ENCODE measurements around the gene SPRN.
"Not testable (repeated sequence)": the region's sequence is repeated elsewhere in the genome, so short reads cannot be mapped to it uniquely, and the experiment has no call there.

SPRN gene

GRCh38 chr10:133386951-133387350 lies 37.5 kb downstream of the SPRN start:
- DNase-seq (ENCODE audit: low spot score), result not testable (repeated sequence)

GRCh38 chr10:133385214-133385613 lies 39.2 kb downstream of the SPRN start:
- no peak for DNase-seq (ENCODE audit: low spot score)

- DNase-seq (ENCODE audit: low spot score), result no peak
These were observed 40.4 kb downstream of the SPRN start for GRCh38 chr10:133384071-133384470.

GRCh38 chr10:133383551-133383950 lies 40.9 kb downstream of the SPRN start:
- no peak for DNase-seq (ENCODE audit: low spot score)

- DNase-seq (ENCODE audit: low spot score), result no peak
These were observed 43.4 kb downstream of the SPRN start for GRCh38 chr10:133381036-133381435.

- no peak for DNase-seq (ENCODE audit: low spot score)
These were observed 44.4 kb downstream of the SPRN start for GRCh38 chr10:133379801-133380666.

GRCh38 chr10:133379152-133379800 lies 45.1 kb downstream of the SPRN start, which contains the start of gene PAOX:
Gene PAOX (plus strand): TSS chr10:133379262. CDS start chr10:133379317, 55 bp downstream.
- DNase-seq (ENCODE audit: low spot score), result peak; percentile 85

- DNase-seq (ENCODE audit: low spot score), result peak; percentile 75
These were observed 46.0 kb downstream of the SPRN start for GRCh38 chr10:133378251-133379096.

- DNase-seq (ENCODE audit: low spot score), result peak; percentile 70
These were observed 46.6 kb downstream of the SPRN start for GRCh38 chr10:133377818-133378250.

- no peak for DNase-seq (ENCODE audit: low spot score)
These were observed 47.2 kb downstream of the SPRN start for GRCh38 chr10:133377025-133377817.

- DNase-seq (ENCODE audit: low spot score), result not testable (repeated sequence)
These were observed 48.2 kb downstream of the SPRN start for GRCh38 chr10:133376183-133376582.

- DNase-seq (ENCODE audit: low spot score), result no peak
These were observed 48.9 kb downstream of the SPRN start for GRCh38 chr10:133375357-133376115.

- peak; percentile 94 for DNase-seq (ENCODE audit: low spot score)
These were observed 51.0 kb downstream of the SPRN start, which contains the start of gene ECHS1 for GRCh38 chr10:133373174-133374090. Gene ECHS1 (minus strand): TSS chr10:133373354. CDS start chr10:133373333, 21 bp downstream.

GRCh38 chr10:133372507-133372906 lies 51.9 kb downstream of the SPRN start:
- no peak for DNase-seq (ENCODE audit: low spot score)
